Kidney epithelial cell (primary cell): ENCODE data around the gene ZCCHC13. TPM values are rescaled to one million over a fixed set of nuclear protein-coding genes. Genes with fewer than 3 reads are reported as not detected.

Experiments
- DNase-seq: peaks from one replicate; pipeline ENCODE4 v3.0.0-alpha.2; 2010; ENCODE audit warnings: low read depth
- H3K27me3 ChIP-seq: 2 replicates; pipeline ENCODE4 v1.6.0; 2011; ENCODE audit warnings: low read length; ENCODE audit not compliant: control insufficient read depth, insufficient read depth
- H3K36me3 ChIP-seq: 2 replicates; pipeline ENCODE4 v1.5.1; 2011; ENCODE audit warnings: low read length; ENCODE audit not compliant: control insufficient read depth, insufficient read depth
- H3K4me3 ChIP-seq: 2 replicates; pipeline ENCODE4 v1.5.1; 2011; ENCODE audit warnings: low read depth, mild to moderate bottlenecking, control low read depth, low read length
- total RNA-seq: library from RNA; depleted of rRNA; stranded (reverse); fragments of >200 nt; gene quantifications from 2 replicates; pipeline ENCODE4 v1.2.3, GENCODE V29; 2015
- TF ChIP-seq, protein P1 (sequence below): IDR thresholded peaks from 2 replicates; pipeline ENCODE4 v1.5.1; 2011; ENCODE audit warnings: mild to moderate bottlenecking, moderate library complexity, low read length, control low read depth, inconsistent platforms; ENCODE audit not compliant: insufficient read depth, poor library complexity, severe bottlenecking

Gene ZCCHC13
- total RNA-seq, 1 donor from 2014 or later, result not detected

DNA sequence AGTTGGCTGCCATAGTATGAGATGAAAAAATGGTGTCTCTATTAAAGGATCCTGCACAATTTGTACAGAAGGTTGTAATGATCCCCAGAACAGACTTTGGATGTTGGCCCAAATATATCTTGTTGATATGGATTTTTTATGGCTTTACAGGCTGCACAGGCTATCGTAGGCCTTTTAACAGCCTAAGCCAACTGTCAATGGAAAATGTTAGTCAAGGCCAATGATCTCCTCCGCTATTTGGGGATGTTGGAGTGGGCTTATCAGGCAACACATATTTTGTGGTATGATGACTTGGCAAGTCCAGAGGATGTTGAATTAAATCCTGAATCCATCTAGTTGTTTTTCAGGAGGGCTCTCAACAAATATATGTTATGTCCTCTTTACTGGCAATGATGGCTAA lies 42.1 kb downstream of the ZCCHC13 start:
- TF ChIP-seq, protein P1, sequence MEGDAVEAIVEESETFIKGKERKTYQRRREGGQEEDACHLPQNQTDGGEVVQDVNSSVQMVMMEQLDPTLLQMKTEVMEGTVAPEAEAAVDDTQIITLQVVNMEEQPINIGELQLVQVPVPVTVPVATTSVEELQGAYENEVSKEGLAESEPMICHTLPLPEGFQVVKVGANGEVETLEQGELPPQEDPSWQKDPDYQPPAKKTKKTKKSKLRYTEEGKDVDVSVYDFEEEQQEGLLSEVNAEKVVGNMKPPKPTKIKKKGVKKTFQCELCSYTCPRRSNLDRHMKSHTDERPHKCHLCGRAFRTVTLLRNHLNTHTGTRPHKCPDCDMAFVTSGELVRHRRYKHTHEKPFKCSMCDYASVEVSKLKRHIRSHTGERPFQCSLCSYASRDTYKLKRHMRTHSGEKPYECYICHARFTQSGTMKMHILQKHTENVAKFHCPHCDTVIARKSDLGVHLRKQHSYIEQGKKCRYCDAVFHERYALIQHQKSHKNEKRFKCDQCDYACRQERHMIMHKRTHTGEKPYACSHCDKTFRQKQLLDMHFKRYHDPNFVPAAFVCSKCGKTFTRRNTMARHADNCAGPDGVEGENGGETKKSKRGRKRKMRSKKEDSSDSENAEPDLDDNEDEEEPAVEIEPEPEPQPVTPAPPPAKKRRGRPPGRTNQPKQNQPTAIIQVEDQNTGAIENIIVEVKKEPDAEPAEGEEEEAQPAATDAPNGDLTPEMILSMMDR, result no peak
- DNase-seq, result no peak
- Histone ChIP-seq H3K36me3 (no peaks in the 10 kb centered on the region), H3K4me3 (no peak overlapping the region), H3K27me3 (no peaks in the 10 kb centered on the region)

GRCh38 chrX:74349387-74349786 lies 45.4 kb downstream of the ZCCHC13 start:
- Histone ChIP-seq H3K36me3 (no peaks in the 10 kb centered on the region), H3K27me3 (no peaks in the 10 kb centered on the region), H3K4me3 (no peak overlapping the region)
- TF ChIP-seq, protein P1, result no peak
- peak; percentile 31 for DNase-seq

- no peak for DNase-seq
Measured at GRCh38 chrX:74351760-74352159, 47.8 kb downstream of the ZCCHC13 start.

DNA sequence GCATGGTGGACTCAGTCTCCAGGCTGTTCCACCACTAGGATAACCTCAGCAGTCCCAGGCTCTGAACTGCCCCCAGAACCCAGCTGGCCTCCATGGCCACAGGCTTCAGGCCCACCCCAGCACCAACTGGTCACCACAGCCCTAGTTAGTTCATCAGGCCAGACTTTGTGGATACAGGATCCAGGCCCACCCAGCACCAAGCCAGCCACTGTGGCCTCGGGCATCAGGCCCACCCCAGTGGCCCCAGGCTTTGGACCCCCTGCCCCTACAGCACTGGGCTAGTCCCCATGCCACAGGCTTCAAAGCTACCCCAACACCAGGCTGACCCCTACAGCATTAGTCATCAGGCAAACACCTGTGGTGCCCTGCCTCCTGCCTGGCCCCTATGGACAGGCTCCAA lies 50.0 kb downstream of the ZCCHC13 start:
- DNase-seq, result no peak
- TF ChIP-seq, protein P1, result no peak
- Histone ChIP-seq H3K27me3 (no peaks in the 10 kb centered on the region), H3K4me3 (no peak overlapping the region), H3K36me3 (no peaks in the 10 kb centered on the region)

More at GRCh38 chrX:74351760-74352159, 47.8 kb downstream of the ZCCHC13 start:
- H3K4me3 ChIP-seq, result no peak overlapping the region
- no peaks in the 10 kb centered on the region for H3K36me3 ChIP-seq
- H3K27me3 ChIP-seq, result no peaks in the 10 kb centered on the region
- TF ChIP-seq, protein P1, result no peak

Other genes with a start within 250 kb of the ZCCHC13 start
- 3.6 and 5.0 TPM in 2 replicates for gene SLC16A2, start 117.3 kb downstream of the ZCCHC13 start, total RNA-seq